Measurements from ENCODE around the gene OR5B21.

Gene OR5B21

GRCh38 chr11:58526721-58527120 is 18.8 kb upstream of the OR5B21 start:
- no peak for TF ChIP-seq CTCF (IDR thresholded peaks at IDR 0.05)

GRCh38 chr11:58525037-58525614 is 17.2 kb upstream of the OR5B21 start:
- Histone ChIP-seq H3K27ac (peak overlapping the region; percentile 76), H3K4me1 (ENCODE audit: control insufficient read depth in 1 of 2, insufficient read depth in 1 of 2, low read depth in 1 of 2, low read length in 1 of 2) (peaks cover 14 to 19% of the 10 kb centered on the region in 2 experiments), H3K9me3 (no peaks in the 10 kb centered on the region), H3K36me3 (peaks cover 15% of the 10 kb centered on the region), H3K27me3 (no peaks in the 10 kb centered on the region), H3K4me3 (ENCODE audit: low read depth in 1 of 2, low read length in 1 of 2) (peak overlapping the region in 1 of 2 experiments; percentile 38)
- TF ChIP-seq CTCF (IDR thresholded peaks at IDR 0.05) = no peak

More at GRCh38 chr11:58526721-58527120, 18.8 kb upstream of the OR5B21 start:
- H3K9me3 ChIP-seq = no peaks in the 10 kb centered on the region
- peaks cover 23% of the 10 kb centered on the region for H3K36me3 ChIP-seq
- no peak overlapping the region for H3K4me3 ChIP-seq (ENCODE audit: low read depth in 1 of 2, low read length in 1 of 2)
- no peak overlapping the region for H3K27ac ChIP-seq
- no peaks in the 10 kb centered on the region for H3K27me3 ChIP-seq
- H3K4me1 ChIP-seq (ENCODE audit: control insufficient read depth in 1 of 2, insufficient read depth in 1 of 2, low read depth in 1 of 2, low read length in 1 of 2) = peaks cover 14 to 19% of the 10 kb centered on the region in 2 experiments

GRCh38 chr11:58524232-58525036 is 16.5 kb upstream of the OR5B21 start:
- Histone ChIP-seq H3K9me3 (no peaks in the 10 kb centered on the region), H3K4me1 (ENCODE audit: control insufficient read depth in 1 of 2, insufficient read depth in 1 of 2, low read depth in 1 of 2, low read length in 1 of 2) (peaks cover 14 to 19% of the 10 kb centered on the region in 2 experiments), H3K4me3 (ENCODE audit: low read depth in 1 of 2, low read length in 1 of 2) (peak overlapping the region; percentile 20 to 38), H3K27me3 (no peaks in the 10 kb centered on the region), H3K27ac (peak overlapping the region; percentile 76), H3K36me3 (peaks cover 14% of the 10 kb centered on the region)
- TF ChIP-seq CTCF (IDR thresholded peaks at IDR 0.05) = peak; percentile 69

GRCh38 chr11:58513747-58514367 is 6.0 kb upstream of the OR5B21 start:
- peaks cover 7% of the 10 kb centered on the region for H3K27me3 ChIP-seq
- no peak overlapping the region for H3K4me3 ChIP-seq (ENCODE audit: low read depth in 1 of 2, low read length in 1 of 2)
- H3K9me3 ChIP-seq = no peaks in the 10 kb centered on the region
- H3K27ac ChIP-seq = no peak overlapping the region
- no peaks in the 10 kb centered on the region for H3K36me3 ChIP-seq
- TF ChIP-seq CTCF (IDR thresholded peaks at IDR 0.05) = no peak
- no peaks in the 10 kb centered on the region for H3K4me1 ChIP-seq (ENCODE audit: control insufficient read depth in 1 of 2, insufficient read depth in 1 of 2, low read depth in 1 of 2, low read length in 1 of 2)

- Histone ChIP-seq H3K27me3 (peaks cover 7% of the 10 kb centered on the region), H3K9me3 (no peaks in the 10 kb centered on the region)
- no peak for TF ChIP-seq CTCF (IDR thresholded peaks at IDR 0.05)
These were observed 3.7 kb upstream of the OR5B21 start for GRCh38 chr11:58511636-58512035.

More at GRCh38 chr11:58511636-58512035, 3.7 kb upstream of the OR5B21 start:
- Histone ChIP-seq H3K4me1 (ENCODE audit: control insufficient read depth in 1 of 2, insufficient read depth in 1 of 2, low read depth in 1 of 2, low read length in 1 of 2) (no peaks in the 10 kb centered on the region), H3K4me3 (ENCODE audit: low read depth in 1 of 2, low read length in 1 of 2) (no peak overlapping the region), H3K27ac (no peak overlapping the region), H3K36me3 (no peaks in the 10 kb centered on the region)
